Tongue (tissue), 2 donors: ENCODE measurements around the gene USP17L28. TPM values are rescaled to one million over a fixed set of nuclear protein-coding genes. Genes with fewer than 3 reads are reported as not detected.
"Not testable (repeated sequence)": the region's sequence is repeated elsewhere in the genome, so short reads cannot be mapped to it uniquely, and the experiment has no call there.

ENCODE experiments used
- DNase-seq: peaks from one replicate; pipeline ENCODE4 v3.0.0-alpha.2; 2015
- total RNA-seq: library from RNA; depleted of rRNA; stranded (reverse); fragments of >200 nt; gene quantifications from one replicate; pipeline ENCODE4 v1.2.3, GENCODE V29; 2014

Gene USP17L28, protein sequence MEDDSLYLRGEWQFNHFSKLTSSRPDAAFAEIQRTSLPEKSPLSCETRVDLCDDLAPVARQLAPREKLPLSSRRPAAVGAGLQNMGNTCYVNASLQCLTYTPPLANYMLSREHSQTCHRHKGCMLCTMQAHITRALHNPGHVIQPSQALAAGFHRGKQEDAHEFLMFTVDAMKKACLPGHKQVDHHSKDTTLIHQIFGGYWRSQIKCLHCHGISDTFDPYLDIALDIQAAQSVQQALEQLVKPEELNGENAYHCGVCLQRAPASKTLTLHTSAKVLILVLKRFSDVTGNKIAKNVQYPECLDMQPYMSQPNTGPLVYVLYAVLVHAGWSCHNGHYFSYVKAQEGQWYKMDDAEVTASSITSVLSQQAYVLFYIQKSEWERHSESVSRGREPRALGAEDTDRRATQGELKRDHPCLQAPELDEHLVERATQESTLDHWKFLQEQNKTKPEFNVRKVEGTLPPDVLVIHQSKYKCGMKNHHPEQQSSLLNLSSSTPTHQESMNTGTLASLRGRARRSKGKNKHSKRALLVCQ
- not detected for total RNA-seq

DNA sequence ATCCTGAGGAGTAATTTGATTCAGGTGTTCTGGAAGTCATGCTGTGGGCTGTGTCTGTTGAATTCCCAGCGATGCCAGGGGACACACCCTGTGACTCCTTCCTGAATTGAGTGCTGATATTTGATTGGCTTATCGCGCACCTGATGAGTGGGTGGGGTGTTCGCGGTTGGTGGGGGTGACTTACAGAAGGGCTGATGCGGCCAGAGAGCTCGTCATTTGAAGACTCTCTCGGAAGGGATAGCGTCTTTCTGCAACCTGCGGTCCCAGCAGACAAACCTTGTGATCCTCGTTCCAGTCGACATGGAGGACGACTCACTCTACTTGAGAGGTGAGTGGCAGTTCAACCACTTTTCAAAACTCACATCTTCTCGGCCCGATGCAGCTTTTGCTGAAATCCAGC, at the start of gene USP17L28:
USP17L28 (plus strand) TSS at position 301 of the 400 bp plus-strand sequence; CDS start at position 301, 0 bp downstream.
- DNase-seq, result not testable (repeated sequence)

DNA sequence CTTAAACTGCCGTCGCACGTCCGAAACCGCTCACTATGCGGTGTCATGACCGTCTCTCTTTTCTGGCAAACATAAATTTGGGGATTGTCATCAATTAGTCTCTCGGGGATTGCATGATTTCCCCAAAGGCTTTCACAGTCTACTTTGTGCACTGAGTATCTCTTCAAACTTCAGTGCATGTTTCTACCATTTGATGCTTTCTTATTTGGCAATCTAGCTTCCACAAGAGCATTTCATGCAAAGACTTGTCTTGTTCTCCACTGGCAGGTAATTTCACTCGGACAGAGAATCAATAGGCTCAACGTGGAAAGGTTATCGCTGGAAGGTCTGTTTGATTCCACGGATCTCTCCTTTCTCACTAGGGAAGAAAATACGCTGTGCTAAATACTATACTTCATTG, 24.5 kb upstream of the USP17L28 start:
- DNase-seq, result not testable (repeated sequence)

DNA sequence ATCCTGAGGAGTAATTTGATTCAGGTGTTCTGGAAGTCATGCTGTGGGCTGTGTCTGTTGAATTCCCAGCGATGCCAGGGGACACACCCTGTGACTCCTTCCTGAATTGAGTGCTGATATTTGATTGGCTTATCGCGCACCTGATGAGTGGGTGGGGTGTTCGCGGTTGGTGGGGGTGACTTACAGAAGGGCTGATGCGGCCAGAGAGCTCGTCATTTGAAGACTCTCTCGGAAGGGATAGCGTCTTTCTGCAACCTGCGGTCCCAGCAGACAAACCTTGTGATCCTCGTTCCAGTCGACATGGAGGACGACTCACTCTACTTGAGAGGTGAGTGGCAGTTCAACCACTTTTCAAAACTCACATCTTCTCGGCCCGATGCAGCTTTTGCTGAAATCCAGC, 23.8 kb upstream of the USP17L28 start, which contains the start of gene USP17L24:
USP17L24 (plus strand) TSS at position 301 of the 400 bp plus-strand sequence; CDS start at position 301, 0 bp downstream.
- not testable (repeated sequence) for DNase-seq

DNA sequence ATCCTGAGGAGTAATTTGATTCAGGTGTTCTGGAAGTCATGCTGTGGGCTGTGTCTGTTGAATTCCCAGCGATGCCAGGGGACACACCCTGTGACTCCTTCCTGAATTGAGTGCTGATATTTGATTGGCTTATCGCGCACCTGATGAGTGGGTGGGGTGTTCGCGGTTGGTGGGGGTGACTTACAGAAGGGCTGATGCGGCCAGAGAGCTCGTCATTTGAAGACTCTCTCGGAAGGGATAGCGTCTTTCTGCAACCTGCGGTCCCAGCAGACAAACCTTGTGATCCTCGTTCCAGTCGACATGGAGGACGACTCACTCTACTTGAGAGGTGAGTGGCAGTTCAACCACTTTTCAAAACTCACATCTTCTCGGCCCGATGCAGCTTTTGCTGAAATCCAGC, 19.1 kb upstream of the USP17L28 start, which contains the start of gene USP17L25:
USP17L25 (plus strand) TSS at position 301 of the 400 bp plus-strand sequence; CDS start at position 301, 0 bp downstream.
- not testable (repeated sequence) for DNase-seq

DNA sequence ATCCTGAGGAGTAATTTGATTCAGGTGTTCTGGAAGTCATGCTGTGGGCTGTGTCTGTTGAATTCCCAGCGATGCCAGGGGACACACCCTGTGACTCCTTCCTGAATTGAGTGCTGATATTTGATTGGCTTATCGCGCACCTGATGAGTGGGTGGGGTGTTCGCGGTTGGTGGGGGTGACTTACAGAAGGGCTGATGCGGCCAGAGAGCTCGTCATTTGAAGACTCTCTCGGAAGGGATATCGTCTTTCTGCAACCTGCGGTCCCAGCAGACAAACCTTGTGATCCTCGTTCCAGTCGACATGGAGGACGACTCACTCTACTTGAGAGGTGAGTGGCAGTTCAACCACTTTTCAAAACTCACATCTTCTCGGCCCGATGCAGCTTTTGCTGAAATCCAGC, 14.3 kb upstream of the USP17L28 start, which contains the start of gene USP17L26:
USP17L26 (plus strand) TSS at position 301 of the 400 bp plus-strand sequence; CDS start at position 301, 0 bp downstream.
- DNase-seq, result not testable (repeated sequence)

DNA sequence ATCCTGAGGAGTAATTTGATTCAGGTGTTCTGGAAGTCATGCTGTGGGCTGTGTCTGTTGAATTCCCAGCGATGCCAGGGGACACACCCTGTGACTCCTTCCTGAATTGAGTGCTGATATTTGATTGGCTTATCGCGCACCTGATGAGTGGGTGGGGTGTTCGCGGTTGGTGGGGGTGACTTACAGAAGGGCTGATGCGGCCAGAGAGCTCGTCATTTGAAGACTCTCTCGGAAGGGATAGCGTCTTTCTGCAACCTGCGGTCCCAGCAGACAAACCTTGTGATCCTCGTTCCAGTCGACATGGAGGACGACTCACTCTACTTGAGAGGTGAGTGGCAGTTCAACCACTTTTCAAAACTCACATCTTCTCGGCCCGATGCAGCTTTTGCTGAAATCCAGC, 9.6 kb upstream of the USP17L28 start, which contains the start of gene USP17L5:
USP17L5 (plus strand) TSS at position 301 of the 400 bp plus-strand sequence; CDS start at position 301, 0 bp downstream.
- DNase-seq, result not testable (repeated sequence)

DNA sequence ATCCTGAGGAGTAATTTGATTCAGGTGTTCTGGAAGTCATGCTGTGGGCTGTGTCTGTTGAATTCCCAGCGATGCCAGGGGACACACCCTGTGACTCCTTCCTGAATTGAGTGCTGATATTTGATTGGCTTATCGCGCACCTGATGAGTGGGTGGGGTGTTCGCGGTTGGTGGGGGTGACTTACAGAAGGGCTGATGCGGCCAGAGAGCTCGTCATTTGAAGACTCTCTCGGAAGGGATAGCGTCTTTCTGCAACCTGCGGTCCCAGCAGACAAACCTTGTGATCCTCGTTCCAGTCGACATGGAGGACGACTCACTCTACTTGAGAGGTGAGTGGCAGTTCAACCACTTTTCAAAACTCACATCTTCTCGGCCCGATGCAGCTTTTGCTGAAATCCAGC, 4.8 kb upstream of the USP17L28 start, which contains the start of gene USP17L27:
USP17L27 (plus strand) TSS at position 301 of the 400 bp plus-strand sequence; CDS start at position 301, 0 bp downstream.
- not testable (repeated sequence) for DNase-seq

DNA sequence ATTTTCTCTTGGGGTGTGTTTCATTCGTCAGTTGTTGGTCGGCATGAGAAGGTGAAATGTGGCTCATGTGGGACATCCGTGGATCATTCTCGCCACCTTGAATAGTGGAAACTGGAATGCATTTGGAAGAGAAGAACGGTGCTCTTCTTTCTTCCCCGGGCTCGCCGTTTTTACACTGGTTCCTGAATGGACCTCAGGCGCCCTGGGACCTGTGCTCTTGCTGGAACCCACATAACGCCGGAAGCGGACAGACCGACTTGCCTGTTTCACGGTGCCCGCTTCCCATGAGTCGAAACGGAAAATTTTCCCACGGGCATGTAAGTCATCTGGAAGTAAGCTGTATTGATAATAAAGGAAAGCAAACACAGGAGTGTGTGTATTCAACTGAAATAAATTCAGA, 2.2 kb downstream of the USP17L28 start:
- DNase-seq, result not testable (repeated sequence)

DNA sequence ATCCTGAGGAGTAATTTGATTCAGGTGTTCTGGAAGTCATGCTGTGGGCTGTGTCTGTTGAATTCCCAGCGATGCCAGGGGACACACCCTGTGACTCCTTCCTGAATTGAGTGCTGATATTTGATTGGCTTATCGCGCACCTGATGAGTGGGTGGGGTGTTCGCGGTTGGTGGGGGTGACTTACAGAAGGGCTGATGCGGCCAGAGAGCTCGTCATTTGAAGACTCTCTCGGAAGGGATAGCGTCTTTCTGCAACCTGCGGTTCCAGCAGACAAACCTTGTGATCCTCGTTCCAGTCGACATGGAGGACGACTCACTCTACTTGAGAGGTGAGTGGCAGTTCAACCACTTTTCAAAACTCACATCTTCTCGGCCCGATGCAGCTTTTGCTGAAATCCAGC, 4.6 kb downstream of the USP17L28 start, which contains the start of gene USP17L29:
USP17L29 (plus strand) TSS at position 301 of the 400 bp plus-strand sequence; CDS start at position 301, 0 bp downstream.
- DNase-seq, result not testable (repeated sequence)

DNA sequence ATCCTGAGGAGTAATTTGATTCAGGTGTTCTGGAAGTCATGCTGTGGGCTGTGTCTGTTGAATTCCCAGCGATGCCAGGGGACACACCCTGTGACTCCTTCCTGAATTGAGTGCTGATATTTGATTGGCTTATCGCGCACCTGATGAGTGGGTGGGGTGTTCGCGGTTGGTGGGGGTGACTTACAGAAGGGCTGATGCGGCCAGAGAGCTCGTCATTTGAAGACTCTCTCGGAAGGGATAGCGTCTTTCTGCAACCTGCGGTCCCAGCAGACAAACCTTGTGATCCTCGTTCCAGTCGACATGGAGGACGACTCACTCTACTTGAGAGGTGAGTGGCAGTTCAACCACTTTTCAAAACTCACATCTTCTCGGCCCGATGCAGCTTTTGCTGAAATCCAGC, 14.1 kb downstream of the USP17L28 start, which contains the start of gene USP17L30:
USP17L30 (plus strand) TSS at position 301 of the 400 bp plus-strand sequence; CDS start at position 301, 0 bp downstream.
- not testable (repeated sequence) for DNase-seq

DNA sequence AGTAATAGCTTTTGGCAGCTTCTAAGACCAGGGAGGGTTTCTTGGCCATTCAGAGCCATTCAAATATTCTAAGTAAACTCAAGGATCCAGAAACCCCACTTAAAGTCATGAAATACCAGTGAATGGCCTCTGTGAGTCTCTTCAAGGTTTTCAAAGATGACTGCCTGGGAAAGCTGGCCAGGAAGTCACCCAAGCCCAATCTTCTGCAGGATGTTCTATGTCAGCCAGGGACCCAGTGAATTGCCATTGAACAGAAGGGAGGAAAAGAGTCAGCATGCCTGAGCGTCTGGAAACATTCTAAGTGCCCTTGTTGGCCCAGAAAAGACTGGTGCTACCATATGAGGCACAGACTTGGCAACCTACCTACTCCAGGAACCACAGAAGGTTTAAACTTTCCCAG, 31.2 kb downstream of the USP17L28 start:
- DNase-seq, result not testable (repeated sequence)

DNA sequence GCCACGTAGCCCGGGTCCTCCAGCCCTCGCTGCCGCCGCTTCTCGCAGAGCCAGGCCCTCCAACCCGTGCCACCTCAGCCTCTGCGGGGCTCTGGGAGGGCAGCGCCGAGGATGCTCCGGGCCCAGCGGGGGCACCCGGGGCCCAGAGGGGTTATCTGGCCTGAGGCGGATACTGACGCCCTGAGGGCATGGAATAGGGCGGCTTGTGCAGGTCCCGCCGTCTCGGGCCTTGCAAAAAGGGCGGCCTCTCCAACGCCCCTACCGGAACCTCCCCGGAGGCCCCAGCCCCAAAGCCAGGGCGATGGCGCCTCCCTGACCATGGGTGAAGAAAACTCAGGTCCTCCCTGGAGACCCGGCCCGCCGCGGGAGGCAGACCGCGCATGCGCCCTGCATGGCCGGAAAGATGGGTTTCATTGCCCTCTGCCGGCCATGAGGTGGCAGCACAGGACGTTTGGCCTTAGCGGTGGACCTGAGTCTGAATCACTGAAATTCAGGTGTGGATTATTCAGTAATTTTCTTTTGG, 32.4 kb downstream of the USP17L28 start:
- DNase-seq, result peak; percentile 1

DNA sequence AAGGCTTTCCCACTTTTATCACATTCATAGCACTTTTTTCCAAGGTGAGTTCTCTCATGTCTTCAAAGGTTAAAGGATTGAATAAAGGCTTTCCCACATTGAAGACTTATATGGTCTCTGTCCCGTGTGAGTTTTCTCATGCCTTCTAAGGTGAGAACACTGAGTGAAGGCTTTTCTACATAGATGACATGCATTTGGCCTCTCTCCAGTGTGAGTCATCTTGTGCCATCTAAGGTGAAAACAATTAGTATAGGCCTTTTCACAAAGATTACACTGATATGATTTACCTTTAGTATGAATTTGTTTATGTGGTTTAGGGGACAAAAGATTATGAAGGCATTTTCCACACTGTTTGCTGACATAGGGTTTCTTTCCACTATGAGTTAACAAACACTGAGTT, 35.4 kb downstream of the USP17L28 start:
- DNase-seq, result no peak

DNA sequence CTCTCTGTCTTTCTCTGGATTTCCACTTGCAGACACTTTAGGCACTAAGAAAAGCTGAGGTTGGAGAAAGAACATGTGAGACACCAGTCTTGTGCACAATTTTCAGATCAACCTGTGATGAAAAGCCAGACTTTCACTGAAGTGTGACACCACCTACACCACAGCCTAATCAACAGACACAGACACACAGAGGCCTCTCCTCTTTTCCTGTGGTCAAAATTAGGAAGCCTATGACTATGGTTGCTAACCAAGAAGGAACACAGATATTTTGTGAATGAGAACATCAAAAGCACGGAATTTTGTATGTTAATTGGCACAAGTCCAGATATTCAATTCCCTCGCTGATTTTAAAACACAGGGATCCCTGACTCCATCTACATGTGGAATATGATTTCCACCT, 40.3 kb downstream of the USP17L28 start:
- not testable (repeated sequence) for DNase-seq

Other genes starting within 250 kb of the USP17L28 start
- not detected for gene FAM90A26, start 178.5 kb upstream of the USP17L28 start, total RNA-seq
- gene USP17L10, start 138.2 kb upstream of the USP17L28 start, total RNA-seq, result not detected
- gene USP17L11, start 133.5 kb upstream of the USP17L28 start, total RNA-seq, result not detected
- gene USP17L12, start 128.7 kb upstream of the USP17L28 start, total RNA-seq, result not detected
- gene USP17L13, start 124.0 kb upstream of the USP17L28 start, total RNA-seq, result not detected
- not detected for gene USP17L15, start 114.5 kb upstream of the USP17L28 start, total RNA-seq
- not detected for gene USP17L17, start 105.0 kb upstream of the USP17L28 start, total RNA-seq
- not detected for gene USP17L18, start 100.3 kb upstream of the USP17L28 start, total RNA-seq
- not detected for gene USP17L19, start 95.5 kb upstream of the USP17L28 start, total RNA-seq
- gene USP17L20, start 90.8 kb upstream of the USP17L28 start, total RNA-seq, result not detected
- gene USP17L21, start 86.0 kb upstream of the USP17L28 start, total RNA-seq, result not detected
- gene USP17L22, start 81.3 kb upstream of the USP17L28 start, total RNA-seq, result not detected
- not detected for gene USP17L24, start 23.7 kb upstream of the USP17L28 start, total RNA-seq
- not detected for gene USP17L25, start 19.0 kb upstream of the USP17L28 start, total RNA-seq
- gene USP17L26, start 14.2 kb upstream of the USP17L28 start, total RNA-seq, result not detected
- not detected for gene USP17L5, start 9.5 kb upstream of the USP17L28 start, total RNA-seq
- not detected for gene USP17L27, start 4.7 kb upstream of the USP17L28 start, total RNA-seq
- not detected for gene USP17L29, start 4.7 kb downstream of the USP17L28 start, total RNA-seq
- not detected for gene USP17L30, start 14.2 kb downstream of the USP17L28 start, total RNA-seq
- gene DEFB131A, start 95.5 kb downstream of the USP17L28 start, total RNA-seq, result not detected